Left ventricle myocardium inferior (tissue), 1 donor: ENCODE results near the gene HS6ST3. TPM values are rescaled to one million over a fixed set of nuclear protein-coding genes. Genes with fewer than 3 reads are reported as not detected.

Experiments
- DNase-seq: peaks from one replicate; pipeline ENCODE4 v3.0.0-alpha.2; 2020
- H3K27ac ChIP-seq: fragments of 200-600 bp; replicated peaks from 2 replicates; pipeline ENCODE4 v1.8.0; 2021
- H3K27me3 ChIP-seq: fragments of 200-600 bp; 2 replicates; pipeline ENCODE4 v1.8.0; 2021; ENCODE audit warnings: low read depth
- H3K36me3 ChIP-seq: fragments of 200-600 bp; 2 replicates; pipeline ENCODE4 v1.8.0; 2021
- H3K4me1 ChIP-seq: fragments of 200-600 bp; 2 replicates; pipeline ENCODE4 v1.8.0; 2021
- H3K4me3 ChIP-seq: fragments of 200-600 bp; 2 replicates; pipeline ENCODE4 v1.8.0; 2021; ENCODE audit warnings: mild to moderate bottlenecking, moderate library complexity
- H3K9me3 ChIP-seq: fragments of 200-600 bp; replicated peaks from 2 replicates; pipeline ENCODE4 v1.8.0; 2021
- intact Hi-C: fragments of 100-400 bp; cut with micrococcal nuclease; formaldehyde crosslinking; loops from one replicate; pipeline ENCODE4 v1.11.0; 2022
- total RNA-seq: library from RNA; stranded (reverse); fragmentation: NEBNext Ultra II Directional; extraction: Animal tissue kit (Norgen Biotek cat#: 25700); gene quantifications from one replicate; pipeline ENCODE4 v1.2.1, GENCODE V29; 2021
- TF ChIP-seq, protein P1 (sequence below): fragments of 200-600 bp; IDR thresholded peaks from 2 replicates; pipeline ENCODE4 v1.8.0; 2021; ENCODE audit warnings: antibody characterized with exemption, mild to moderate bottlenecking, borderline replicate concordance
- donor health status: DM: no; HTN: yes; CAD: no; lungs with severe emphysema.

Gene HS6ST3
- total RNA-seq, 1 donor from 2014 or later, result 2.0 TPM

DNA sequence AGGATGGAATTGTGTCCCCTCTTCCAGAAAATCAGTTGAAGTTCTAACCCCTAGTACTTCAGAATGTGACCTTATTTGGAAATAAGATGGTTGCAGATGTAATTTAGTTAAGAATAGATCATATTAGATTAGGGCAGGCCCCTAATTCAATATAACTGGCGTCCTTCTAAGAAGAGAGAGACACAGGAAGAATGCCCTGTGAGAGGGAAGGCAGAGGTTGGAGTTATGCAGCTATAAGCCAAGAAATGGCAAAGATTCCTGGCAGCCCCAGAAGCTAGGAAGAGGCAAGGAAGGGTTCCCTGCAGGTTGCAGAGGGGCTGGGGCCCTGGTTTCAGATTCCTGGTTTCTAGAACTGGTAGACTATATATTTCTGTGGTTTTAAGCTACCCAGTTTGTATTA, 30.0 kb downstream of the HS6ST3 start:
- DNase-seq, result no peak
- no peaks in the 10 kb centered on the region for H3K36me3 ChIP-seq
- intact Hi-C loops, result no loop called here
- no peak overlapping the region for H3K27ac ChIP-seq
- H3K27me3 ChIP-seq, result no peaks in the 10 kb centered on the region
- no peak overlapping the region for H3K4me3 ChIP-seq
- no peaks in the 10 kb centered on the region for H3K9me3 ChIP-seq
- H3K4me1 ChIP-seq, result no peaks in the 10 kb centered on the region
- TF ChIP-seq, protein P1, sequence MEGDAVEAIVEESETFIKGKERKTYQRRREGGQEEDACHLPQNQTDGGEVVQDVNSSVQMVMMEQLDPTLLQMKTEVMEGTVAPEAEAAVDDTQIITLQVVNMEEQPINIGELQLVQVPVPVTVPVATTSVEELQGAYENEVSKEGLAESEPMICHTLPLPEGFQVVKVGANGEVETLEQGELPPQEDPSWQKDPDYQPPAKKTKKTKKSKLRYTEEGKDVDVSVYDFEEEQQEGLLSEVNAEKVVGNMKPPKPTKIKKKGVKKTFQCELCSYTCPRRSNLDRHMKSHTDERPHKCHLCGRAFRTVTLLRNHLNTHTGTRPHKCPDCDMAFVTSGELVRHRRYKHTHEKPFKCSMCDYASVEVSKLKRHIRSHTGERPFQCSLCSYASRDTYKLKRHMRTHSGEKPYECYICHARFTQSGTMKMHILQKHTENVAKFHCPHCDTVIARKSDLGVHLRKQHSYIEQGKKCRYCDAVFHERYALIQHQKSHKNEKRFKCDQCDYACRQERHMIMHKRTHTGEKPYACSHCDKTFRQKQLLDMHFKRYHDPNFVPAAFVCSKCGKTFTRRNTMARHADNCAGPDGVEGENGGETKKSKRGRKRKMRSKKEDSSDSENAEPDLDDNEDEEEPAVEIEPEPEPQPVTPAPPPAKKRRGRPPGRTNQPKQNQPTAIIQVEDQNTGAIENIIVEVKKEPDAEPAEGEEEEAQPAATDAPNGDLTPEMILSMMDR, result no peak

DNA sequence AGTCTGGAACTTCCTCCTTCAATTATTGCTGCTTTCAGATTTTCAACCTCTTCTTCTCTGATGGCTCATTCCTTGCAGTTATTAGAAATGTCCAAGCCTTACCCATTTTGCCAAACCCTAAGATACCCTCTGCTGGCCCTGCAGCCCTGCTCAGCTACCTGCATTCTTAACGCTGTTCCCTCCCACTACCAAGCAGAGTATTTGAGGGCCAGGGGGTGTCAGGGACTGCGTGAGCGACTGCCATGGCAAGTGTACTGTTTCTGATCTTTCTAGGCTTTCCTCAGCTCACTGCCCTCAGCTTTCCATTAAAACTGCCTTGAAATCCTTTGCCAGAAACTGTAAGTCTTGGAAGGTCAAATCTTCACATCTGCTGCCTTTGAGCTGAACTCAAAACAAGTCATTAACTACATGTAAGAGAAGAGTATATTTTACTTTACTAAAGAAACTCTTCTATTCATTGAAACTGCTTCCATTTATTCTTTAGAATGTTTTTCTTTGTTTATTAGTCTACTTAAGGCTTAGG, 41.0 kb downstream of the HS6ST3 start:
- Histone ChIP-seq H3K4me3 (no peak overlapping the region), H3K27ac (no peak overlapping the region)

DNA sequence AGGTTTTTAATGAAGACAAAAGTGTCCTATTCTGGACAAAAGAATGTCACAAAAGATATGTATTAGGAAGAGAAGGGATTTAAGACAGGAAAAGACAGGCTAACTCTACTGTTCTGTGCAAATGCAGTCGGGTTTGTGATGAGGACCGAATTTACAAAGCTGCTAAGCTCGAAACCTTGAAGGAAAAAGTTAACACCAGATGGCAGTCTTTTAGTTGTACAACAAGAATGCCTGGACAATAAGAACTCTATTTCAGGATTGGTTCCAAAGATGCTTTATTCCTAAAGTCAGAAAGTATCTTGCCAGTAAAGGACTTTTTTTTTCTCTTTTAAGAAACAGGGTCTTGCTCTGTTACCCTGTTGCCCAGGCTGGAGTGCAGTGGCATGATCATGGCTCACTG, 51.1 kb downstream of the HS6ST3 start:
- DNase-seq, result no peak
- intact Hi-C loops, result no loop called here
- H3K27me3 ChIP-seq, result peaks cover 4% of the 10 kb centered on the region
- H3K9me3 ChIP-seq, result no peaks in the 10 kb centered on the region
- H3K4me3 ChIP-seq, result no peak overlapping the region
- TF ChIP-seq, protein P1, result peak; percentile 43
- no peak overlapping the region for H3K27ac ChIP-seq
- no peaks in the 10 kb centered on the region for H3K4me1 ChIP-seq
- no peaks in the 10 kb centered on the region for H3K36me3 ChIP-seq

More for the DNA sequence above, 41.0 kb downstream of the HS6ST3 start:
- no peaks in the 10 kb centered on the region for H3K9me3 ChIP-seq
- H3K36me3 ChIP-seq, result no peaks in the 10 kb centered on the region
- H3K4me1 ChIP-seq, result no peaks in the 10 kb centered on the region
- no peak for DNase-seq
- peaks cover 6% of the 10 kb centered on the region for H3K27me3 ChIP-seq
- intact Hi-C loops, result no loop called here
- TF ChIP-seq, protein P1, result no peak

DNA sequence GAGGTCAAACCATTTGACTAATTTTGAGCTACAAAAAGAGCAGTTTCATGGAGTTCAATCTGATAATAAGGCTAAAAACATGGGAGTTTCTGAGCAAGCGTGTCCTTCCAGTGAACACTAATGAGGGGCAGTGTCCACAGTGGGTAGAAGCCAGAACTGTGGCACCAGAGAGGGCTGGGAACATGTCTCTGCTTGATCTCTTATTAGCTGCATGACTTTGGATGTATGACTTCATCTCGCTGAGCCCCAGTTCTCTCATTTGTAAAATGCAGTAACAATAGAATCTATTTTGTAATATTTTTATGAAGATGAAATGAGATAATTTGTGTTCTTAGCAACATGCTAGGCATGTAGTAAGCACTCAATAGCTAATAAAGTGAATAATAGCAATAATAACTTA, 69.8 kb downstream of the HS6ST3 start:
- Histone ChIP-seq H3K27me3 (no peaks in the 10 kb centered on the region), H3K4me3 (no peak overlapping the region), H3K27ac (no peak overlapping the region), H3K9me3 (no peaks in the 10 kb centered on the region), H3K4me1 (no peaks in the 10 kb centered on the region), H3K36me3 (no peaks in the 10 kb centered on the region)
- intact Hi-C loops, result no loop called here
- no peak for DNase-seq
- TF ChIP-seq, protein P1, result no peak

DNA sequence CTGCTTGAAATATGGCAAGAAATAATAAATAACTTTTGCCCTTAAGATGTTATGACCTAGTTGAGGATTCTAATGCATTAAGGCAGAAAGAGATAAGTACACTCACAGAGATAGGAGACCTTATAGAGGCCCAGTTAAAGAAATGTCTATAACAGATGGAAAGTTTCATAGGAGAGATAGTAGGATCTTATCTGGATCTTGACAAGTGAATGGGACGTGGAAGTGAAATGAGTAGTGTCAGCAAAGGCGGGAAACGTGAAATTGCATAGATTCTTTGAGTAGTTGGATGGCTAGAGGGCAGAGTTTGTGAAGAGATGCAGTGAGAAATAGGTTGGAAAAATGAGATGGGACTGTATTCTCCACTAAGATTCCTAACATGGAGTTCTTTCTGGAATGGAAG, 71.2 kb downstream of the HS6ST3 start:
- Histone ChIP-seq H3K27me3 (no peaks in the 10 kb centered on the region), H3K4me1 (no peaks in the 10 kb centered on the region), H3K27ac (no peak overlapping the region), H3K4me3 (no peak overlapping the region), H3K36me3 (no peaks in the 10 kb centered on the region), H3K9me3 (no peaks in the 10 kb centered on the region)
- intact Hi-C loops, result no loop called here
- DNase-seq, result no peak
- TF ChIP-seq, protein P1, result no peak
